Fibroblast of villous mesenchyme (primary cell): ENCODE results near the gene HNRNPM. TPM values are rescaled to one million over a fixed set of nuclear protein-coding genes. Genes with fewer than 3 reads are reported as not detected.

Experiments
- DNase-seq: peaks from one replicate; pipeline ENCODE4 v3.0.0-alpha.2; 2010; ENCODE audit warnings: low read depth
- H3K4me3 ChIP-seq: 2 replicates; pipeline ENCODE4 v1.5.1; 2011; ENCODE audit warnings: low read depth, mild to moderate bottlenecking, low read length
- total RNA-seq: library from RNA; depleted of rRNA; stranded (reverse); fragments of >200 nt; gene quantifications from 2 replicates; pipeline ENCODE4 v1.2.3, GENCODE V29; 2012
- TF ChIP-seq, protein P1 (sequence below): IDR thresholded peaks from 2 replicates; pipeline ENCODE4 v1.5.1; 2012; ENCODE audit warnings: low read depth, mild to moderate bottlenecking, low read length; ENCODE audit not compliant: insufficient read depth

The HNRNPM gene
- total RNA-seq, 1 donor = 41.9 TPM

GRCh38 chr19:8466018-8466417 is 21.2 kb downstream of the HNRNPM start:
- DNase-seq = peak; percentile 95
- TF ChIP-seq, protein P1, sequence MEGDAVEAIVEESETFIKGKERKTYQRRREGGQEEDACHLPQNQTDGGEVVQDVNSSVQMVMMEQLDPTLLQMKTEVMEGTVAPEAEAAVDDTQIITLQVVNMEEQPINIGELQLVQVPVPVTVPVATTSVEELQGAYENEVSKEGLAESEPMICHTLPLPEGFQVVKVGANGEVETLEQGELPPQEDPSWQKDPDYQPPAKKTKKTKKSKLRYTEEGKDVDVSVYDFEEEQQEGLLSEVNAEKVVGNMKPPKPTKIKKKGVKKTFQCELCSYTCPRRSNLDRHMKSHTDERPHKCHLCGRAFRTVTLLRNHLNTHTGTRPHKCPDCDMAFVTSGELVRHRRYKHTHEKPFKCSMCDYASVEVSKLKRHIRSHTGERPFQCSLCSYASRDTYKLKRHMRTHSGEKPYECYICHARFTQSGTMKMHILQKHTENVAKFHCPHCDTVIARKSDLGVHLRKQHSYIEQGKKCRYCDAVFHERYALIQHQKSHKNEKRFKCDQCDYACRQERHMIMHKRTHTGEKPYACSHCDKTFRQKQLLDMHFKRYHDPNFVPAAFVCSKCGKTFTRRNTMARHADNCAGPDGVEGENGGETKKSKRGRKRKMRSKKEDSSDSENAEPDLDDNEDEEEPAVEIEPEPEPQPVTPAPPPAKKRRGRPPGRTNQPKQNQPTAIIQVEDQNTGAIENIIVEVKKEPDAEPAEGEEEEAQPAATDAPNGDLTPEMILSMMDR = no peak
- H3K4me3 ChIP-seq = no peak overlapping the region

- no peak for DNase-seq
- no peak overlapping the region for H3K4me3 ChIP-seq
- TF ChIP-seq, protein P1 = no peak
Measured at GRCh38 chr19:8468124-8468523, 23.3 kb downstream of the HNRNPM start.

DNA sequence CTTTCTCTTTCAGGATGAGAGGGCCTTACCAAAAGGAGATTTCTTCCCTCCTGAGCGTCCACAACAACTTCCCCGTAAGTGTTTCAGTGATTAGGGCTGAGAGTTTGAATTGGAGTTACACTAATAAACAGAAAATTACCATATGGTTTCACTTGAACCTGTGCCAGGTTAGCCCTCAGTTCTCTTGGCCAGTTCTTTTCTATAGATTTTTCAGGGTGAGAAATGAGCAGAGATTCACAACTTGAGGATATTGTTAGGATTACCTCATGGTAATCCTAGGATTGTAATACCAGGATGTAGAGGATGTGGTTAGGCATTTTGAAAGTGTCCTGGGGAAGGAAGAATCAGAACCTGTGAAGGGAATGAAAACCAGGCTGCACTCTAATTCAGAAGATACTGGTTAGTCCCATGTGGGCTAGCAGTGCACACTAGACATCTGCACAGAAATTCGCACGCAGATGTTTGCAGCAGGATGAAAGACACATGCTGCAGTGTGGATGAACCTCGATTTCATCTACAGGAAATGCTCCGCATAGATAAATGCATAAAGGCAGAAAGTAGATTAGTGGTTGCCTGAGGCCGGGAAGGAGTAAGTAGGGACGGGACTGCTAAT is 24.1 kb downstream of the HNRNPM start:
- H3K4me3 ChIP-seq = no peak overlapping the region
- peak; percentile 87 for DNase-seq
- TF ChIP-seq, protein P1 = no peak

- no peak overlapping the region for H3K4me3 ChIP-seq
- TF ChIP-seq, protein P1 = no peak
- no peak for DNase-seq
Measured at GRCh38 chr19:8469613-8470368, 25.0 kb downstream of the HNRNPM start.

- H3K4me3 ChIP-seq = no peak overlapping the region
- TF ChIP-seq, protein P1 = no peak
- no peak for DNase-seq
Measured at GRCh38 chr19:8473648-8474476, 29.1 kb downstream of the HNRNPM start.

- TF ChIP-seq, protein P1 = no peak
- no peak for DNase-seq
- no peak overlapping the region for H3K4me3 ChIP-seq
Measured at GRCh38 chr19:8475005-8475404, 30.2 kb downstream of the HNRNPM start.
